ENCODE data around the gene FREY1. TPM values are rescaled to one million over a fixed set of nuclear protein-coding genes. Genes with fewer than 3 reads are reported as not detected.

FREY1 gene
- total RNA-seq, 1 experiment from 2014 or later, result 4.2 TPM

GRCh38 chr11:45915446-45915845, 8.4 kb upstream of the FREY1 start:
- no TSS peak for BruUV-seq (replicated peaks)
- no peak overlapping the region for H3K4me2 ChIP-seq
- DNase-seq, result no peak
- H4K20me1 ChIP-seq (ENCODE audit: insufficient read depth), result no peaks in the 10 kb centered on the region
- H3K27me3 ChIP-seq (ENCODE audit: insufficient read depth, low read depth), result no peaks in the 10 kb centered on the region
- ChIA-PET POLR2A (ENCODE audit: unreplicated experiment) (no interaction called here), CTCF (interaction anchor here (0.6 kb wide), 1 partner anchor 1040 kb away, joined by 3 read pairs; no protein-coding TSS in a partner anchor)
- H2AFZ ChIP-seq, result no peak overlapping the region
- no peak overlapping the region for H3K27ac ChIP-seq
- intact Hi-C loops (cut with micrococcal nuclease; ENCODE audit: unreplicated experiment), result loop anchor here (5.0 kb wide), 1 partner anchor 68 kb away; the partner anchor contains the start of gene CRY2
- peaks cover 15% of the 10 kb centered on the region; the same call in 1 of the 2 replicates for H3F3A ChIP-seq (ENCODE audit: insufficient read depth, low read depth)
- H3K9me3 ChIP-seq (ENCODE audit: insufficient read depth, low read depth), result no peaks in the 10 kb centered on the region
- peaks cover 18% of the 10 kb centered on the region for H3K79me2 ChIP-seq (ENCODE audit: low read depth)
- no peak for TF ChIP-seq EZH2 (IDR thresholded peaks at IDR 0.05; ENCODE audit: low read depth)
- no peak for TF ChIP-seq CTCF (conservative IDR thresholded peaks at IDR 0.05)
- 0 out of 2 replicates have a peak, but pooled peaks cover 8% of the 10 kb centered on the region for H3K36me3 ChIP-seq (ENCODE audit: low read depth)
- H3K4me1 ChIP-seq (replicated peaks; ENCODE audit: insufficient read depth), result peaks cover 9% of the 10 kb centered on the region; the same call in 1 of the 2 replicates
- H3K9me2 ChIP-seq (ENCODE audit: insufficient read depth), result no peaks in the 10 kb centered on the region
- H3K4me3 ChIP-seq, result no peak overlapping the region

- Histone ChIP-seq H4K20me1 (ENCODE audit: insufficient read depth) (no peaks in the 10 kb centered on the region), H3K9me3 (ENCODE audit: insufficient read depth, low read depth) (no peaks in the 10 kb centered on the region), H2AFZ (no peak overlapping the region), H3K27me3 (ENCODE audit: insufficient read depth, low read depth) (no peaks in the 10 kb centered on the region), H3F3A (ENCODE audit: insufficient read depth, low read depth) (peaks cover 10% of the 10 kb centered on the region; the same call in 1 of the 2 replicates), H3K4me3 (no peak overlapping the region), H3K27ac (no peak overlapping the region), H3K4me2 (no peak overlapping the region), H3K79me2 (ENCODE audit: low read depth) (peaks cover 18% of the 10 kb centered on the region), H3K36me3 (ENCODE audit: low read depth) (0 out of 2 replicates have a peak, but pooled peaks cover 8% of the 10 kb centered on the region), H3K9me2 (ENCODE audit: insufficient read depth) (no peaks in the 10 kb centered on the region), H3K4me1 (replicated peaks; ENCODE audit: insufficient read depth) (peaks cover 9% of the 10 kb centered on the region; the same call in 1 of the 2 replicates)
- intact Hi-C loops (cut with micrococcal nuclease; ENCODE audit: unreplicated experiment), result no loop called here
- CTCF ChIA-PET, result no interaction called here
- POLR2A ChIA-PET (ENCODE audit: unreplicated experiment), result no interaction called here
- BruUV-seq (replicated peaks), result no TSS peak
- TF ChIP-seq EZH2 (IDR thresholded peaks at IDR 0.05; ENCODE audit: low read depth) (no peak), CTCF (conservative IDR thresholded peaks at IDR 0.05) (no peak)
- DNase-seq, result no peak
Observed at GRCh38 chr11:45913942-45914635, 7.0 kb upstream of the FREY1 start.

GRCh38 chr11:45913514-45913913, 6.4 kb upstream of the FREY1 start:
- Histone ChIP-seq H3K27ac (no peak overlapping the region), H3K36me3 (ENCODE audit: low read depth) (0 out of 2 replicates have a peak, but pooled peaks cover 8% of the 10 kb centered on the region), H3K9me3 (ENCODE audit: insufficient read depth, low read depth) (no peaks in the 10 kb centered on the region), H3K4me3 (no peak overlapping the region), H4K20me1 (ENCODE audit: insufficient read depth) (no peaks in the 10 kb centered on the region), H3K4me2 (no peak overlapping the region), H2AFZ (no peak overlapping the region), H3K27me3 (ENCODE audit: insufficient read depth, low read depth) (no peaks in the 10 kb centered on the region), H3K79me2 (ENCODE audit: low read depth) (peaks cover 18% of the 10 kb centered on the region), H3K9me2 (ENCODE audit: insufficient read depth) (no peaks in the 10 kb centered on the region), H3K4me1 (replicated peaks; ENCODE audit: insufficient read depth) (peaks cover 9% of the 10 kb centered on the region; the same call in 1 of the 2 replicates), H3F3A (ENCODE audit: insufficient read depth, low read depth) (peaks cover 4% of the 10 kb centered on the region; the same call in 1 of the 2 replicates)
- BruUV-seq (replicated peaks), result no TSS peak
- no peak for DNase-seq
- TF ChIP-seq CTCF (conservative IDR thresholded peaks at IDR 0.05), result no peak
- TF ChIP-seq EZH2 (IDR thresholded peaks at IDR 0.05; ENCODE audit: low read depth), result no peak
- intact Hi-C loops (cut with micrococcal nuclease; ENCODE audit: unreplicated experiment), result no loop called here
- ChIA-PET POLR2A (ENCODE audit: unreplicated experiment) (no interaction called here), CTCF (no interaction called here)

All from PC-9 (cell line).